Measurements from ENCODE around the gene IQCE.

IQCE gene

GRCh38 chr7:2612445-2613097 lies 53.8 kb downstream of the IQCE start:
- no peak overlapping the region for H3K9ac ChIP-seq (ENCODE audit: low read length)
- H3K36me3 ChIP-seq (ENCODE audit: control insufficient read depth, low read depth, low read length), result no peaks in the 10 kb centered on the region
- no peaks in the 10 kb centered on the region for H3K27me3 ChIP-seq (ENCODE audit: control insufficient read depth, insufficient read depth, low read length)
- H3K4me1 ChIP-seq (ENCODE audit: control insufficient read depth, low read depth, low read length), result peaks cover 15% of the 10 kb centered on the region
- H3K27ac ChIP-seq (ENCODE audit: low read length), result no peak overlapping the region
- H3K4me3 ChIP-seq (ENCODE audit: low read length), result no peak overlapping the region
- H3K9me3 ChIP-seq (ENCODE audit: control insufficient read depth, low read depth, low read length), result no peaks in the 10 kb centered on the region

DNA sequence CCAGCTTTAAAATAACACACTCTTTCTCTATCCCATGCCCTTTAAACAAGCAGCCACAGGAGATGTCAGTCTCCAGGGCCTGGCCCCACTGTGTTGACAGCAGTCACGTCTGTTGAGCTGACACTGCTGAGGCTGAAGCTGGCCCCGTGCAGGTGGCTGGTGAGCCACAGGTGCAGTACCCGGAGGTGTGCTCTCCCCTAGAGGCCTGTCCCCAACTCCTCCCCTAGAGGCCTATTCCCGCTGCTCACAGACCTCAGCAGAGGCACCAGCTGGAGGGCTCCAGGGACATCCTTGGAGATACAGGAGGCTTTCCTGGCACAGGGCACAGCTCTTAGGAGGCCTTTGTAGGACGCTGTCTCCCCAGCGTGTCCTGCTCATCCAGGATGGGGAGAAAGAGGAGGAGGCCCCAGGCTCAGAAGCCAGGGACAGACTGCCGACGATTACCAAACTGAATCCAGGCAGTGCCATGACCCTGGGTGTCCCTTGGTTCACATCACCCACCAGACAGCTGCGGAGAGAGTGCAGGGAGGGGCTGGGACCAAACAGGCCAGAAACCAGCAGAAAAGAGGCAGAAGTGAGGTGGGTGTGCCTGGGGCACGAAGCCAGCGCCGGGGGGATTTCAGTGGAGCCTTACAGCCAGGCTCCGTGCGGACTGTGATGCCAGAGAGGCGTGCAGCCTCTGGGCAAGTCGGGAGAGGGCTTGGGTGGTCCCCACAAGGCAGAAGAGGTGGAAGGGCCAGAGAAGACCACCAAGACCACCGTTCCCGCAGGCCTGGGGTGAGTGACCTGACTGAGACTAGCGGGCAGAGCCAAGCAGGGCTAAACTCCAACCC lies 54.5 kb downstream of the IQCE start:
- no peaks in the 10 kb centered on the region for H3K27me3 ChIP-seq (ENCODE audit: control insufficient read depth, insufficient read depth, low read length)
- H3K9ac ChIP-seq (ENCODE audit: low read length), result no peak overlapping the region
- H3K4me3 ChIP-seq (ENCODE audit: low read length), result no peak overlapping the region
- H3K36me3 ChIP-seq (ENCODE audit: control insufficient read depth, low read depth, low read length), result no peaks in the 10 kb centered on the region
- no peak overlapping the region for H3K27ac ChIP-seq (ENCODE audit: low read length)
- peaks cover 17% of the 10 kb centered on the region for H3K4me1 ChIP-seq (ENCODE audit: control insufficient read depth, low read depth, low read length)
- no peaks in the 10 kb centered on the region for H3K9me3 ChIP-seq (ENCODE audit: control insufficient read depth, low read depth, low read length)

DNA sequence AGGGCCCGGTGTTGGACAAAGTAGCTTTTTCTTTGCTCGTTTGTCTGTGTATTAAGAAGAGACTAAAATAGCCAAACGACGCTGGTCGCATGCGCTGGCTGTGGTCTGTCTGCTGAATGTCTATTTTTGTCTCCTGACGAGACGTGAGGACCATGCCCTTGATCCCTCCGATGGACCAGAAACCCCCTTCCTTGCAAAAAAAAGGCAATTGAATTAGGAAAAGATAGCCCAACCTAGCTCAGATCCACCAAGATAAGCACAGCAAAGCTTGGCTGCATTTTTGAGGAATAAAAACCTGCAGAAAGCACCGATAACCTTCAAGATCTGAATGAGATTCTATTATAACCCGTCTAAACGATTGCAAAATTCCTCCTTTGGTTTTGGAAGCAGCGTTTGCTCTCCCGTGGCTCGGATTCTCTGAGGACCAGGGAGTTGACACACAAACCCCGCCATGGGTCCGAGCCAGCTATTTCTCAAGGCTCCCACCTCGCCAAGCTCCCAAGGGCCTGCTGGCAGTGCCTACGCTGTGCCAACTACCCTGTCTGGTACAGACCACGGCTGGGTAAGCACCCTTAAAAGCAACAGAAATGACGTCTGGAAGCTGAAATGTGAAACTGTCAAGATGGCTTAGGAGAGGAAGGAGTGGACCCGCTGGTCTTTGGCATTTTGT lies 55.3 kb downstream of the IQCE start:
- Histone ChIP-seq H3K27ac (ENCODE audit: low read length) (no peak overlapping the region), H3K9ac (ENCODE audit: low read length) (no peak overlapping the region), H3K9me3 (ENCODE audit: control insufficient read depth, low read depth, low read length) (no peaks in the 10 kb centered on the region), H3K4me1 (ENCODE audit: control insufficient read depth, low read depth, low read length) (peaks cover 17% of the 10 kb centered on the region), H3K27me3 (ENCODE audit: control insufficient read depth, insufficient read depth, low read length) (no peaks in the 10 kb centered on the region), H3K36me3 (ENCODE audit: control insufficient read depth, low read depth, low read length) (no peaks in the 10 kb centered on the region), H3K4me3 (ENCODE audit: low read length) (no peak overlapping the region)

DNA sequence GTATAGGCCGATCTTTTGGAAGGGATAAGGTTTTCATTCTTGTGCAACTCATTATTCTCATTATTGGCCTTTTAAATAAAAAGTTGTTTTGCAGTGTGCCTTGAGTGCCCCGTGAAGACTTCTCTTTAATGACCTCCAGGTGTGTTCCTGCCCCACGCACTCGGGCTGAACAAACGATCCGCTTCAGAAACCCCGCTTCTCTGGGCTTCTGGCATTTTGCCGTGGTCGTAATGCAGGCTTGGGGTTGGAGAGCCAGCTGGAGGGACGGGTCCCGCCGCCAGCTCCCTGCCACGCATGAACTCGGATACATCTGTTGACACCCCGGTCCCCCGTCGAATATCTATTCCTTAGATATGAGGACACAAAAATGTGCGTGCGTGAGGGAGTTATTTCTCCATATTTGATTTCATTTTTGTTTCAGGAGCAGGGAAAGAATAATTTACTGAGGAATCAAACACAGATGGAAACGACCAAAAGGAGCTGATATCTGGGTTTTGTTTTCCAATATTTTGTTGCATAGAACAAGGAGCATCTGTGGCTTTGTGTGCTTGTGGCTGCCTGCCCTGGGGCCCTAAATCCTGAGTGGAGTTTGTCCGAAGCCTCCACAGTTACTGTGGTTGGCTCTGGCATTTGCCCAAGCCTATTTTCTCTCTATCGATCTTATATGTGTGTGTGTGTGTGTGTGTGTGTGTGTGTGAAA lies 56.0 kb downstream of the IQCE start:
- H3K4me1 ChIP-seq (ENCODE audit: control insufficient read depth, low read depth, low read length), result peaks cover 17% of the 10 kb centered on the region
- H3K9ac ChIP-seq (ENCODE audit: low read length), result no peak overlapping the region
- H3K9me3 ChIP-seq (ENCODE audit: control insufficient read depth, low read depth, low read length), result no peaks in the 10 kb centered on the region
- H3K27ac ChIP-seq (ENCODE audit: low read length), result no peak overlapping the region
- H3K4me3 ChIP-seq (ENCODE audit: low read length), result no peak overlapping the region
- H3K36me3 ChIP-seq (ENCODE audit: control insufficient read depth, low read depth, low read length), result no peaks in the 10 kb centered on the region
- H3K27me3 ChIP-seq (ENCODE audit: control insufficient read depth, insufficient read depth, low read length), result no peaks in the 10 kb centered on the region

GRCh38 chr7:2616387-2617324 lies 57.9 kb downstream of the IQCE start:
- H3K9ac ChIP-seq (ENCODE audit: low read length), result no peak overlapping the region
- H3K9me3 ChIP-seq (ENCODE audit: control insufficient read depth, low read depth, low read length), result no peaks in the 10 kb centered on the region
- H3K36me3 ChIP-seq (ENCODE audit: control insufficient read depth, low read depth, low read length), result no peaks in the 10 kb centered on the region
- H3K27me3 ChIP-seq (ENCODE audit: control insufficient read depth, insufficient read depth, low read length), result no peaks in the 10 kb centered on the region
- H3K27ac ChIP-seq (ENCODE audit: low read length), result no peak overlapping the region
- no peak overlapping the region for H3K4me3 ChIP-seq (ENCODE audit: low read length)
- peaks cover 25% of the 10 kb centered on the region for H3K4me1 ChIP-seq (ENCODE audit: control insufficient read depth, low read depth, low read length)

DNA sequence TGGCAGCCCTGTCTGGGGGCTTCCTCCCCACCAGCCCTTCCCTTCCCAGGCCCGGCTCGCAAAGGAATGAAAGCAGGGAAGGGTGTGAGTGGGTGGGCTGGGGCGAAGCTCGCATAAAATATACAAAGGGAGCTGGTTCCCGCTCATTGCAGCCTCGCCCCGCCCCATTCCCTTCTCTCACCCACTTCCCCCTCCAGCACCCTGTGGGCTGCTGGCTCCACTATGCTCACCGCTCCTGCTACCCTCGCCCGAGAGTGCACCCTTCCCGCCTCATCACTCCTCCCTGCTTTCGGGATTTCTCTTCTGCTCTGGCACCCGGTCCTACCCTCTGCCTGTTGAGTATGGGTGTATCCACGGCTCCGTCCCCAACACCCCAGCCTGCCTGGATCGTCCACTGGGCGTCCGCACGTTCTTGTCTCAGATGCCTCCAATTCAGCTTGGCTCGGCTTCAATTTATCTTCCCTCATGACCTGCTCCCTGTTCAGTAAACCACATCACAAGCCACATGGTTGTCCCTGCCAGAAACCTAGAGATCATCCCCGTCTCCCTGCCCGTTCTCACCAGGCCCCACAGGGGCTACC lies 58.6 kb downstream of the IQCE start:
- no peaks in the 10 kb centered on the region for H3K36me3 ChIP-seq (ENCODE audit: control insufficient read depth, low read depth, low read length)
- peaks cover 31% of the 10 kb centered on the region for H3K4me1 ChIP-seq (ENCODE audit: control insufficient read depth, low read depth, low read length)
- H3K9ac ChIP-seq (ENCODE audit: low read length), result no peak overlapping the region
- H3K4me3 ChIP-seq (ENCODE audit: low read length), result no peak overlapping the region
- no peaks in the 10 kb centered on the region for H3K9me3 ChIP-seq (ENCODE audit: control insufficient read depth, low read depth, low read length)
- no peaks in the 10 kb centered on the region for H3K27me3 ChIP-seq (ENCODE audit: control insufficient read depth, insufficient read depth, low read length)
- H3K27ac ChIP-seq (ENCODE audit: low read length), result no peak overlapping the region

GRCh38 chr7:2619116-2619515 lies 60.3 kb downstream of the IQCE start:
- Histone ChIP-seq H3K9me3 (ENCODE audit: control insufficient read depth, low read depth, low read length) (no peaks in the 10 kb centered on the region), H3K27ac (ENCODE audit: low read length) (no peak overlapping the region), H3K4me3 (ENCODE audit: low read length) (no peak overlapping the region), H3K27me3 (ENCODE audit: control insufficient read depth, insufficient read depth, low read length) (no peaks in the 10 kb centered on the region), H3K9ac (ENCODE audit: low read length) (no peak overlapping the region), H3K36me3 (ENCODE audit: control insufficient read depth, low read depth, low read length) (no peaks in the 10 kb centered on the region), H3K4me1 (ENCODE audit: control insufficient read depth, low read depth, low read length) (peaks cover 25% of the 10 kb centered on the region)

DNA sequence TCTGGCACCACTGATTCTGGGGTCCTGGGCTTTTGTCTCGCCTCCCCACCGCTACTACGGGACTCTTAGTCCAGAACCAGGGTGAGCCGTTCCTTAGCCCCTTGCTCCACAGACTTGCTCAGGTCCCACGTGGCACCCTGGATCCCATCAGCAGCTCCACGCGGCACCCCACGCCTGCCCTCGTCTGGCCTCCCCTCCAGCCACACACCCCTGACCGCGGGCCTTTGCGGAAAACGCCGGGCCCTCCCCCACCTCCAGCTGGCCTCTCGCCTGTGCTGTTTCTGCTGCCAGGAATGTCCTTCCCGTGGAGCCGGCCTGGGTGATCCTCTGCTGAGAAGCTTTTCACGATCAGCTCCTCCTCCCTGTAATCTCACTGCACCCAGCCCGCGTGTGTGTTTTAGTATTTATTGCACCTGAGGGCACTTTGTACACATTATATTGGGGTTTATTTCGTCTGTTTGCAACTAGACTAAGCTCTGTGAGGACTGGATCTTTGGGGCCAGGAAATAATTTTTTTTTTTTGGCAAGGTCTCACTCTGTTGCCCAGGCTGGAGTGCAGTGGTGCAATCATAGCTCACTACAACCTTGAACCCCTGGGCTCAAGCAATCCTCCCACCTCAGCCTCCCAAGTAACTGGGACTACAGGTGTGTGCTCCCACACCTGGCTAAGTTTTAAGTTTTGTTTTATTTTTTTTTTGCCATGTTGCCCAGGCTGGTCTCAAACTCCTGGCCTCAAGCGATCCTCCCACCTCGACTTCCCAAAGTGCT lies 62.5 kb downstream of the IQCE start:
- Histone ChIP-seq H3K9ac (ENCODE audit: low read length) (peak overlapping the region; percentile 36), H3K27ac (ENCODE audit: low read length) (no peak overlapping the region), H3K36me3 (ENCODE audit: control insufficient read depth, low read depth, low read length) (no peaks in the 10 kb centered on the region), H3K9me3 (ENCODE audit: control insufficient read depth, low read depth, low read length) (no peaks in the 10 kb centered on the region), H3K27me3 (ENCODE audit: control insufficient read depth, insufficient read depth, low read length) (no peaks in the 10 kb centered on the region), H3K4me1 (ENCODE audit: control insufficient read depth, low read depth, low read length) (peaks cover 25% of the 10 kb centered on the region), H3K4me3 (ENCODE audit: low read length) (no peak overlapping the region)

DNA sequence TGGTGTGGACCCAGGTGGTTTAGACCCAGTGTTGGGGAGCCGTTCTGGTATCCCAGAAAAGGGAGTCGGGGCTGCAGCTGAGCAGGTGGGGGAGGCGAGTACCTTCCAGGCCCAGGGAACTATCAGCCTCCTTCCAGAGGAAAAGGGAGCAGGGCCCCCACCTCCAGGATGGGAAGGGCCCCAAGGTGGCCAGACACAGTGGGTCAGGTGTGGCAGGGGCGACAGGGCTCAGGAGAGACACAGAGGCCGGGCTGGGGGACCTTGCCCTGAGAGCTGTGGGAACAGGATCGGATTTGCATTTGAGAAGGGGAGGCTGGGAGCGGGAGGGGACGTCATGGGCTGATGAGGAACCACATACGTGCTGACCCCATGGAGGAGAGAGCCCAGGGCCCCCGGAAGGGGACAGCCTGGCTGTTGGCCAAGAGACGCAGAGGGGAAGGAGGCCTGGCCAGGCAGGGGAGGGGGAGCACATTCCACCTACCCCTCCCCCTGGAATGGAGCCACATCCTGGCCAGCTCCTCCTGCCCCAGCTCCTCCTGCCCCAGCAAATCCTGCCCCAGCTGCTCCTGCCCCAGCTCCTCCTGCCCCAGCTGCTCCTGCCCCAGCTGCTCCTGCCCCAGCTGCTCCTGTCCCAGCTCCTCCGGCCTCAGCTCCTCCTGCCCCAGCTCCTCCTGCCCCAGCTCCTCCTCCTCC lies 63.3 kb downstream of the IQCE start:
- peaks cover 20% of the 10 kb centered on the region for H3K4me1 ChIP-seq (ENCODE audit: control insufficient read depth, low read depth, low read length)
- no peak overlapping the region for H3K9ac ChIP-seq (ENCODE audit: low read length)
- no peaks in the 10 kb centered on the region for H3K9me3 ChIP-seq (ENCODE audit: control insufficient read depth, low read depth, low read length)
- H3K27me3 ChIP-seq (ENCODE audit: control insufficient read depth, insufficient read depth, low read length), result no peaks in the 10 kb centered on the region
- H3K36me3 ChIP-seq (ENCODE audit: control insufficient read depth, low read depth, low read length), result no peaks in the 10 kb centered on the region
- H3K4me3 ChIP-seq (ENCODE audit: low read length), result no peak overlapping the region
- peak overlapping the region; percentile 42 for H3K27ac ChIP-seq (ENCODE audit: low read length)

Measured in iPS-18a (cell line).